Neutrophil (primary cell): ENCODE measurements around the gene MED9.

Experiments
- H3K27ac ChIP-seq: fragments of 200-600 bp; sonication (generic); 2 replicates; pipeline ENCODE4 v1.5.1; 2016; ENCODE audit warnings: mild to moderate bottlenecking, moderate library complexity
- H3K27me3 ChIP-seq: fragments of 200-600 bp; sonication (generic); 2 replicates; pipeline ENCODE4 v1.6.0; 2016; ENCODE audit warnings: mild to moderate bottlenecking
- H3K36me3 ChIP-seq: fragments of 200-600 bp; sonication (generic); 2 replicates; pipeline ENCODE4 v1.5.1; 2017
- H3K4me1 ChIP-seq, 2 experiments: fragments of 200-600 bp in 1 of 2; sonication (generic) in 1 of 2; 1 replicate in 1 of 2; 2 replicates in 1 of 2; pipeline versions ENCODE4 v1.5.1 to v1.6.1; 2013 to 2016; ENCODE audit warnings: low read depth in 1 of 2, low read length in 1 of 2, mild to moderate bottlenecking in 1 of 2, moderate library complexity in 1 of 2; ENCODE audit not compliant: control insufficient read depth in 1 of 2, insufficient read depth in 1 of 2
- H3K4me3 ChIP-seq, 2 experiments: fragments of 200-600 bp in 1 of 2; sonication (generic) in 1 of 2; 1 replicate in 1 of 2; 2 replicates in 1 of 2; pipeline ENCODE4 v1.5.1; 2013 to 2016; ENCODE audit warnings: low read depth in 1 of 2, low read length in 1 of 2, mild to moderate bottlenecking in 1 of 2, moderate library complexity in 1 of 2
- H3K9me3 ChIP-seq: fragments of 200-600 bp; sonication (generic); 2 replicates; pipeline ENCODE4 v1.5.1; 2016
- CTCF ChIP-seq: fragments of 200-600 bp; sonication (generic); IDR thresholded peaks from 2 replicates; pipeline ENCODE4 v1.5.1; 2016; ENCODE audit warnings: antibody characterized with exemption

The MED9 gene

DNA sequence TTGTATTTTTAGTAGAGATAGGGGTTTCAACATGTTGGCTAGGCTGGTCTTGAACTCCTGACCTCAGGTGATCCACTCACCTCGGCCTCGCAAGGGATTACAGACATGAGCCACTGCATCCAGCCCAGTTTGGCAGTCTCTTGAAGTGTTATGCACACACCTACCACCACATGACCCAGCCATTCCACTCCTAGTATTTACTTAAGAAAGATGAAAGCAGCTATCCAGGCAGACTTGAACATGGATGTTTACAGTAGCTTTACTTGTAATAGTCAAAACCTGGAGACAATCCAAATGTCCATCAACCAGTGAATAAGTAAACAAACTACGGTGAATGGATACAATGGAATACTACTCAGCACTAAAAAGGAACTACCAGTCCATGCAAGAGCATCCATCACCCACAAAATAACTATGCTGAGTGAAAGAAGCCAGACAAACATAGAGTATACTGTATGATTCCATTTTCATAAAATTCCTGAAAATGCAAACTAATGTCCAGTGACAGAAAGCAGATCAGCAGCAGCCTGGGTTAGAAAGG lies 57.2 kb downstream of the MED9 start:
- Histone ChIP-seq H3K27ac (no peak overlapping the region), H3K4me1 (no peaks in the 10 kb centered on the region)
- no peak for TF ChIP-seq CTCF

DNA sequence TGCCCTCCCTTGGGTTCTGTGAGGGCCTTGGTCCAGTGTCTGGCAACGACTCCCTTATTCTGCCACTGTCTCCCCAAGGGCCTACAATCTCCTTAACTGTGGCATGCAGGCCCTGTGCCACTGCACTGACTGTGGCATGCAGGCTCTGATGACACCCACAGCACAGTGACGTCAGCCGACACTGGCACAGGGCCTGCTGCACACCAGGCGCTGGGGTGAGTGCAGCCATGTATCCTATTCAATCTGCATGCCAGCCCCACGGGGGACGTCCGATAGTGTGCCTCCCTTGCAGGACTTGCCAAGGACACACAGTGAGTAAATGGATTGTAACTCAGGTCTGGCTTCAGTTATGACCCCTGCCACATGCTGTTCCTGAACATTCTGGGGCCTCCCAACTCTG lies 59.2 kb downstream of the MED9 start:
- Histone ChIP-seq H3K4me1 (no peaks in the 10 kb centered on the region), H3K27ac (no peak overlapping the region)

More for the DNA sequence above, 57.2 kb downstream of the MED9 start:
- Histone ChIP-seq H3K36me3 (no peaks in the 10 kb centered on the region), H3K9me3 (no peaks in the 10 kb centered on the region), H3K27me3 (no peaks in the 10 kb centered on the region), H3K4me3 (no peak overlapping the region)

DNA sequence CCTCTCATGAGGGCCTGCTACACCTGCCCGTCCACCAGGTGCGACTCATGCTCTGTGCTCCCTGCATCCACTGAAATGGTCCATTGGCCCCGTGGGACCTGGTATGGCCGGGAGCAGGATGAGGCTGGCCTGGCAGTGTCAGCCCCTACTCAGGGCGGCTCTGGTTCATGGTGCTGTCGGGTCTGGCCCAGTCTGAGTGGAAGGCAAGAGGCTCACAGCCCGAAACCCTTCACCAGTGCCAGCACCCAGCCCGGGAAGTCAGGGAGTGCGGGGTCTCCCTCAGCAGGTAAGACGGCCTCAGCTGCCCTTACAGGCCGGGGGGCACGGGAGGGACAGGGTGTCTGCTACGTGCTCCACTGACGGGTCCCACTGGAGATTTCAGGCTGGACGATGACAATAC lies 59.9 kb downstream of the MED9 start:
- no peaks in the 10 kb centered on the region for H3K4me1 ChIP-seq
- no peaks in the 10 kb centered on the region for H3K27me3 ChIP-seq
- no peak for TF ChIP-seq CTCF
- H3K9me3 ChIP-seq = no peaks in the 10 kb centered on the region
- no peak overlapping the region for H3K4me3 ChIP-seq
- H3K27ac ChIP-seq = no peak overlapping the region
- no peaks in the 10 kb centered on the region for H3K36me3 ChIP-seq

More for the DNA sequence above, 59.2 kb downstream of the MED9 start:
- TF ChIP-seq CTCF = no peak
- no peaks in the 10 kb centered on the region for H3K27me3 ChIP-seq
- no peaks in the 10 kb centered on the region for H3K9me3 ChIP-seq
- H3K4me3 ChIP-seq = no peak overlapping the region
- H3K36me3 ChIP-seq = no peaks in the 10 kb centered on the region

- TF ChIP-seq CTCF = no peak
- H3K4me3 ChIP-seq = no peak overlapping the region
- H3K27ac ChIP-seq = no peak overlapping the region
- H3K4me1 ChIP-seq = no peaks in the 10 kb centered on the region
- no peaks in the 10 kb centered on the region for H3K9me3 ChIP-seq
- H3K27me3 ChIP-seq = no peaks in the 10 kb centered on the region
- no peaks in the 10 kb centered on the region for H3K36me3 ChIP-seq
Observed at GRCh38 chr17:17537311-17538099, 60.7 kb downstream of the MED9 start.

GRCh38 chr17:17538417-17539391 lies 61.9 kb downstream of the MED9 start:
- no peak overlapping the region for H3K4me3 ChIP-seq
- no peaks in the 10 kb centered on the region for H3K36me3 ChIP-seq
- no peak overlapping the region for H3K27ac ChIP-seq
- H3K27me3 ChIP-seq = no peaks in the 10 kb centered on the region
- no peaks in the 10 kb centered on the region for H3K4me1 ChIP-seq
- TF ChIP-seq CTCF = no peak
- no peaks in the 10 kb centered on the region for H3K9me3 ChIP-seq
